Measurements from ENCODE around the gene CKM. TPM values are rescaled to one million over a fixed set of nuclear protein-coding genes. Genes with fewer than 3 reads are reported as not detected.
"Not testable (repeated sequence)": the region's sequence is repeated elsewhere in the genome, so short reads cannot be mapped to it uniquely, and the experiment has no call there.

CKM gene
- polyA plus RNA-seq, 1 donor: 3,869 TPM

DNA sequence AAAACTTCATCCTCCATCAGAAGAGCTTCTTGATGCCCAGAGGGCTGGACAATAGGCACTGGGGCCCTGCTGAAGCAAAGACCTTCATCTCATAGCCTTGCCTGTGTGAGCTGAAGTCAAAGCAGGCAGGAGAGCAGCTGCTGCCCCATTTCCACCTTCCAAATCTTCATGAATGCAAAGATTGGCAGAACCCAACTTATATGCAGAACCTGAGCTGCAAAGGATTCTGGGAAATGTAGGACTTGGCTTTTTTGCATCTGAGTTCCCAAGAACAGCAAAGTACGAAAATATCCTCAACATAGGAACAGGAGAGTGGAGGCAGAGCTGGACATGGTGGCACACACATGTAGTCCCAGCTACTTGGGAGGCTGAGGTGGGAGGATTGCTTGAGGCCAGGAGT lies 30.8 kb downstream of the CKM start:
- DNase-seq (ENCODE audit: low read depth): no peak

DNA sequence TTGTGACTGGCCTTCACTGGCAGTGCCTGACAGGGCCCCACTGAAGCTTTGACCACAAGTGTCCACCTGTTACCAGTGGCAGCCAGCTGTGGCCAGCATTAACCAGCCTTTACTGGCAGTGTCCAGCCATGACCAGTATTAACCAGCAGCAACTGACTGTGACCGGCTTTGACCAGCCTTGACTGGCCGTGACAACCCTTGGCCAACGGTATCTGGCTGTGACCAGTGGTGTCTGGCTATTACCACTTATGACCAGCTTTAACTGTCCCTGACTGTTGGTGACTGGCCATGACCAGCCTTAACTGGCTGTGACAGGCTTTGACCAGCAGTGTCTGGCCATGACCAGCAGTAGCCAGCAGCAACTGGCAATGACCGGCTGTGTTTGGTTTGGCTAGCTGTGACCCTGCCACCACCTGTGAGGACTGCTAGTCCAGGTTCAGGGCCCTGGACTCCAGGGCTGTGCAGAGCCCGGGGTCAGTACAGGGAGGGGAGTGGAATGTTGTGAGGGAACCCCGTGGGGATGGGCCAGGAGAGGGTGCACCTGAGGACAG lies 32.2 kb downstream of the CKM start:
- no peak for DNase-seq (ENCODE audit: low read depth)

DNA sequence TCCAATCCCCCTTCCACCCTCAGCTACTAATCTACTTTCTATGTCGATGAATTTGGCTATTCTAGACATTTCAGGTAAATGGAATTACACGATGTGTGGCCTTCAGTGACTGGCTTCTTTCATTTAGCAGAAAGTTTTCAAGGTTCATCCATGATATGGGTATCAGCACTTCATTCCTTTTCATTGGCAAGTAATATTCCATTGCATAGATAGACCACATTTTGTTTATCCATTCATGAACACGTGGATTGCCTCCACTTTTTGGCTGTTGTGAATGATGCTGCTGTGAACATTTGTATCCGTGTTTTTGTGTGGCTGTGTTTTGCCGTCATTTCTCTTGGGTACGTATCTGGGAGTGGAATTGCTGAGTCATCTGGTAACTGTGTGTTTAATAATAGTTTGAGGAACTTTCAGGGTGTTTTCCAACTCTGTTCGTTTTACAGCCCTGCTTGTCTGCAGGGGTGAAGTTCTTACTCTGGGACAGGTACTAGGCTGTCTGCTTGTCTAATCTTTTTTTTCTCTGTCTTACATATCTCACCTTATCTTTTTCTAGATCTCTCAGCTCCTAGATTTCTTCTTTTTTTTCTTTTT lies 39.1 kb downstream of the CKM start:
- DNase-seq (ENCODE audit: low read depth): no peak

DNA sequence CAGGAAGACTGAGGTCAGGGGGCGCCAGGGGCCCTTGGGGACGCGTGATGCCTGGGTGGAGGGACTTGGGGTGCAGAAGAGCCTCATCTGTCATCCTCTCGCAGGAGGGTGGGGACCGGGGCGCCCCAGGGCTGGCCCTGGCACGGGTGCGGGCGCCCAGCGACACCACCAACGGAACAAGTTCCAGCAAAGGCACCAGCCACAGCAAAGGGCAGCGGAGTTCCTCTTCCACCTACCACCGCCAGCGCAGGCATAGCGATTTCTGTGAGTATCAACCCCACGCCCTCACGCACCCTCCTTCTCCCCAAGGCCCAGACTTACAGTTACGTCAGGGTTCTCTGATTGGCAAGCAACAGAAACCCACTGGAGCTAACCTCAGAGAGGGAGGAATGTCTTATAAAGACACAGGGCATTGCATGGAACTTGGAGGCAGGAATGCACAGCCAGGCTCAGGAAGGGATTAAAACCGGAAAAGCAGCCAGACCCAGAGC lies 42.2 kb downstream of the CKM start:
- DNase-seq (ENCODE audit: low read depth): no peak

DNA sequence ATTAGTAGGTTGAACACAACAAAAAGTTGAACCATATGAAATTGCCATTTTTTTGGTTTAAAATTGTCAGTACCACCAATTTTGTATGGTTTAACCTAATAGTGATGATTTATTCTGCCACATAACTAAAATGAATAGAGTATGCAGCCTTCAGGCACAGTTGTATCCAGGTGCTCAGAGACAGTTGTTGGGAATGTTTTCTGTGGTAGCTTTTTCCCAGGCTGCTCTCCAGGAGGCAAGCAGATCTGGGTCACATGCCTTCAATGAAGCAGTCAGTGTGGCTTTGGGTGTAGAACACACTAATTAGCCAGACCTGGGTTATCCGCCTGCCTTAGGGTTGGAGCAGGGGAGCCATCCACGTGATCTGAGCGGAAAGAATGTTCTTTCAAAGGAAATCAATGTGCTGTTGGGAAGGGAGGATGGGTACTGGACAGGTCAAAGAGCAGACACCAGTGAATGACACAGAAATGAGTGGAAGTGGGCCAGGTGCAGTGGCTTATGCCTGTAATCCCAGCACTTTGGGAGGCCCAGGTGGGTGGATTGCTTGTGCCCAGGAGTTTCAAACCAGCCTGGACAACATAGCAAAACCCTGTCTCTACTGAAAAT lies 43.0 kb downstream of the CKM start:
- DNase-seq (ENCODE audit: low read depth): no peak

DNA sequence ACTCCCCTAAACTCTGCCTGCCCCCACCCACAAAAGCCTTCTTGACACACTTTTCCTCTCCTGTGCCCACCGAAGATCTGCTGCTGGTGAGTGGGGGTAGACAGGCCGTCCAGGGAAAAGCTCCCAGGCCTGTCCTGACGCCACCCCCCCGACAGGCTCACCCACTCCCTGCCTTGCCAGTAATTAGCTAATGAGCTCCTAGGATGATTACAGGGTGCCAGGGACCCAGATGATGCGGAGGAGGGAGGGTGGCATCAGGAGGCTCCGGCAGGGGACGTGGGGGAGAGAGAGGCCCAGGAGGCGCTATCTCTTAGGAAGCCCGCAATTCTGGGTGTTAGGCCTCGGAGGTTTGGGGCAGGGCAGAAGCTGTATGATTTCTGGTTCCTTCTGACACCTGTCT lies 44.6 kb downstream of the CKM start:
- no peak for DNase-seq (ENCODE audit: low read depth)

DNA sequence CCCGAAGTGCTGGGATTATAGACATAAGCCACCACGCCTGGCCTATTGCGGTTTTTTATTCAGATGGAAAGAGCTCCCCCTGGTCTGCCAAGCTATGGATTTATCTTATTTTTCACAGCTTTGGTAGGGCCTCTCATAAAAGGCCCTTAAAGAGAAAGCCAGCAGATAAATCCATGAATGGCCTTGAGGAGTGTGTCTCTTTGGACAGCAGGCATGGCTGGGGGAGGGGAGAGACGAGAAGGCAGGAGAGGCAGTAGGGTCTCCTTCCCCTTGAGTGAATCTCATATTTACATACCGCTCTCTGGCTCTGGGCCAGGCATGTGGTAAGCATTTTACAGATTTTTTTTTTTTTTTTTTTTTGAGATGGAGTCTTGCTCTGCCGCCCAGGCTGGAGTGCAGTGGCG lies 46.4 kb downstream of the CKM start:
- DNase-seq (ENCODE audit: low read depth): no peak

DNA sequence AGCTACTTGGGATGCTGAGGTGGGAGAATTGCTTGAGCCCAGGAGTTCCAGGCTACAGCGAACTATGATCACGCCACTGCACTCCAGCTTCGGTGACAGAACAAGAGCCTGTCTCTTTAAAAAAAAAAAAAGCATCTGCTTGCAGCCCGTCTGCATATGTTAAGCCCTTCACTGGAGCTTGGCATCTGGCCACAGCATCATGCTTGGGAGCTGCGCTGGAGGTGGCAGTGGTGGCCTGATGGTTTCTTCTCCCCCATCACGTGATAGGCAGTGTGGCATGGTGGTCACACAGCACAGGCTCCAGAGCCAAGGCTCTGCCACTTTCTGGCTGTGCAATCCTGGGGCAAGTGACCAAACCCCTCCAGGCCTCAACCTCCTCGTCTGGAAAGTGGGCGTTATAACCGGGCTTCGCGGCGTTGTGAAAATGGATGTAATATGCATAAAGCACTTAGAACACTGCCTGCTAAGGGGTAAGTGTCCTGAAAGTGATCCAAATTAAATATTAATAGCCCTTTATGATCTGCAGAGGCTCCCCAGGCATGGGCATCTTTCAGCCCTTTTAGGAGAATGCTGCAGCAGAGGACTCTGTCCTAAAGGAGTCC lies 47.2 kb downstream of the CKM start:
- no peak for DNase-seq (ENCODE audit: low read depth)

DNA sequence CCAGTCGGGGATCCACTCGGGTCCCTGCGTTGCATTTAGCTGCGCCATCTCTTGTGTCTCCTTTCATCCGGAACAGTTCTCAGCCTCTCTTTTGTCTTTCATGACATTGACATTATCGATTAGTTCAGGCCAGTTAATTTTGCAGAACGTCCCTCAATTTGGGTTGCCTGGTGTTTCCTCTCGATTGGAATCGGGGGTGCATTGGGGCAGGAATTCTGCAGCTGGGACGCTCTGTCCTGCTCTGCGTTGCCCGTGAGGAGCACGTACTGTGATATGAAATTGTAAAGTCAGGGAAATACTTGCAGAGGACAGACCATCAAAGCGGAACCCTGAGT lies 49.2 kb downstream of the CKM start:
- DNase-seq (ENCODE audit: low read depth): no peak

DNA sequence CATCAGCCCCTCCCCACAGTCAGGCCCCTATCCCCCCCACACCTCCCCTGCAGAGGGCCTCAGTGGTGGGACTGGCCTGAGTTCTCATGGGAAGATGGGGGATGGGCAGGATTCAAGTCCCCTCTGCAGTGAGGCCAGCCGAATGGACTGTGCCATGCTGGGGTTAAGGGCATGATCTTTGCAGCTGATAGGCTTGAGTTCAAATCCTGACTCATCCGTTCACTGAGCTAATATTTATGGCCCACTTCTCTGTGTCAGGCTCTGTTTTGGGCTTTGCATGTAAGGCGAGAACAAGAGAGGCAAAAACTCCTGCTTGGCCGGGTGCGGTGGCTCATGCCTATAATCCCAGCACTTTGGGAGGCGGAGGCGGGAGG lies 51.0 kb downstream of the CKM start:
- no peak for DNase-seq (ENCODE audit: low read depth)

DNA sequence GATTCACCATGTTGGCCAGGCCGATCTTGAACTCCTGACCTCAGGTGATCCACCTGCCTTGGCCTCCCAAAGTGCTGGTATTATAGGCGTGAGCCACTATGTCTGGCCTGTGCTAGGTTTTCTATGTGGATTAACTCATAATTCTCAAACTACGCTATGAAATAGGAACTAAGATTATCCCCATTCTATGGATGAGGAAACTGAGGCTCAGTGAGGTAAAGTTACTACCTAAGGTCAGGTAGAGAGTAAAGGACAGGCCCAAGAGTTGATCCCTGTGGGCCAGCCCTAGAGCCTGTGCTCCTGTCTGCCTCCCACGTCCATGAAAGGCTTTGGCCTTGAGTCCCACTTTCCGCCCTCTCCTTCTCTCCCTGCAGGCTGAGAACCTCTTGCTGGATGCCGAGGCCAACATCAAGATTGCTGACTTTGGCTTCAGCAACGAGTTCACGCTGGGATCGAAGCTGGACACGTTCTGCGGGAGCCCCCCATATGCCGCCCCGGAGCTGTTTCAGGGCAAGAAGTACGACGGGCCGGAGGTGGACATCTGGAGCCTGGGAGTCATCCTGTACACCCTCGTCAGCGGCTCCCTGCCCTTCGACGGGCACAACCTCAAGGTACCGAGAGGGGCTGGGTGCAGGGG lies 51.5 kb downstream of the CKM start:
- DNase-seq (ENCODE audit: low read depth): no peak

DNA sequence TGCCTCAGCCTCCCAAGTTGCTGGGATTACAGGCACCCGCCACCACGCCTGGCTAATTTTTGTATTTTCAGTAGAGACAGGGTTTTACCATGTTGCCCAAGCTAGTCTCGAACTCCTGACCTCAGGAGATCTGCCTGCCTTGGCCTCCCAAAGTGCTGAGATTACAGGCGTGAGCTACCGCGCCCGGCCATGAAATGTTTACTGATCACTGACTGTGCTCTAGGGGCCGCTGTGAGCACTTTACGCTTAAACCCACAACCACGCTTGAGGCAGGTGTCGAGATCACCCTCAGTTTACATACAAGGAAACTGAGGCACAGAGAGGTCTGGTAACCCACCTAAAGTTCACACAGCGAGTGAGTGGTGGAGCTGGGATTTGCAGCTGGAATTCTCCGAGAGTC lies 52.7 kb downstream of the CKM start:
- DNase-seq (ENCODE audit: low read depth): not testable (repeated sequence)

DNA sequence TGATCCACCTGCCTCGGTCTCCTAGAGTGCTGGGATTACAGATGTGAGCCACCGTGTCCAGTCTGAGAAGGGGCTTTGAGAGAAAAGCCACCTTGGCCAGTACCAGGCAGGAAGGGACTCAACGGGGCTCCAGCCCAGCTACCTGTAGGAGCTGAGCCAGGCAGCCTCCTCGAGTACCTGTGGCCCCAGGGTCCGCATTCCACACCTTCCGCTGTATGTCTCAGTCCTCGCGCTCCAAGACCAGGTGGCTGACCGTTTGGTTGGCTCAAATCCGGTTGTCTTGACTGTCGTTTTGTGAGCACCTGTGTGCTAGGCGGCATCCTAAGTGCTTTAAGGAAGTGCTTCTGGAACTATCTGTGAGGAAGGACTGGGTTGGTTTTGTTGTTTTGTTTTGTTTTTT lies 55.4 kb downstream of the CKM start:
- DNase-seq (ENCODE audit: low read depth): no peak

DNA sequence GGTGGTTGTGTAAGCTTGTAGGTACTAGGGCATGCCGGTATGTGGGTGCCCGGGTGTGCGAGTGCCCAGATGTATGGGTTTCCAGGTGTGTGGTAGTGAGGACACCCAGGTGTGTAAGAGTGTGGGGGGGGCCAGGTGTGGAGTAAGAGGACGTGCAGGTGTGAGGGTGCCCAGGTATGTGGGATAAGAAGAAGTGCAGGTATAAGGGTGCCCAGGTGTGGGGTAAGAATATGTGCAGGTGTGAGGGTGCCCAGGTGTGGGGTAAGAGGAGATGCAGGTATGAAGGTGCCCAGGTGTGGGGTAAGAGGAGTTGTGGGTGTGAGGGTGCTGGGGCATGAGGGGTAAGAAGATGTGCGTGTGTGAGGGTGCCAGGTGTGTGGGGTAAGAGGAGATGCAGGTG lies 57.3 kb downstream of the CKM start:
- DNase-seq (ENCODE audit: low read depth): no peak

DNA sequence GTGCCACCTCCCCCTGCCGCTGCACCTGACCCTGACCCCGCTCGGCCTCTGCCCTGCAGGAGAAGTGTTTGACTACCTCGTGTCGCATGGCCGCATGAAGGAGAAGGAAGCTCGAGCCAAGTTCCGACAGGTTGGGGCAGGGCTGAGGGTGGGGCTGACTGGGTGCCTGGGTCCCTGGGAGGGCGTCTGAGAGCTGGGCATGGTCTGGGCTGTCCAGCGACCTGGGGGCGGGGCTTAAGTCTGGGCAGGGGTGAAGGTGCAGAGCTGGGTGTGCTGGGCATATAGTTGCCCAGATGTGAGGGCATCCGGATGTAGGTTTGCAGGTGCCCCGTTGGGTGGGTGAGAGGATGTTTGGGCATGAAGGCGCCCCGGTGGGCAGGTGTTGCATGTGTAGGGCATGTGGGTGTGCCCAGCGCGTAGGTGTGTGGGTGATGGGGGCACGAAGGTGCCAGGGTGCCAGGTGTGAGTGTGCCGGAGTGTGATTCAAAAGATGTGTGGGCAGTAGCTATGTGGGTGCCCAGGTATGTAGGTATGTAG lies 57.8 kb downstream of the CKM start:
- DNase-seq (ENCODE audit: low read depth): no peak

DNA sequence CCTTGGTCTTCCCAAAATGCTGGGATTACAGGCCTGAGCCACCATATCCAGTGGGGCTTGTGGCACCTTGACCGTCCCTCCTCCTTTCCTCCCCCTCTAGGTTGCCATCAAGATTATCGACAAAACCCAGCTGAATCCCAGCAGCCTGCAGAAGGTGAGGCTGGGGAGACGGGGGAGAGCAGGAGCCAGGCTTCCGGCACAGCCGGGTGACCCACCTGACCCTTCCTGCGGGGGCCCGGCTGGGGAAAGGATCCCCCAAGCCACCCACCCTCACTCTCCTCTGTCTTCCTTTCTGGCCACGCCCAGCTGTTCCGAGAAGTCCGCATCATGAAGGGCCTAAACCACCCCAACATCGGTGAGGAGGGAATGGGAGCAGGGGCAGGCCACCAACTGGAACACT lies 59.7 kb downstream of the CKM start:
- no peak for DNase-seq (ENCODE audit: low read depth)

DNA sequence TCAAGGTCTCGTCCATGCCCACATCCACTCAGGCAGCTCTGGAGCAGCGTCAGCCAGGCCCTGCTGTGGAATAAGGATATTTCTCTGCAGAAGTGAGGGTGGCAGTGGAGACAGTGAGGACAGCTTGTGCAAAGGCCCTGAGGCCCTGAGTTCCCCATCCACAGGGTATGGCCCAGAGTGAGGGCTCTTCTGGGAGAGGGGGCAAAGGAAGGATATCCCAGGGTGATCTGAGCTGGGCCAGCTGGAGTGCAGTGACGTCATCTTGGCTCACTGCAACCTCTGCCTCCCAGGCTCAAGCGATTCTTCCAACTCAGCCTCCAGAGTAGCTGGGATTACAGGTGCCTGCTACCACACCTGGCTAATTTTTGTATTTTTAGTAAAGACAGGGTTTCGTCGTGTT lies 60.1 kb downstream of the CKM start:
- DNase-seq (ENCODE audit: low read depth): no peak

DNA sequence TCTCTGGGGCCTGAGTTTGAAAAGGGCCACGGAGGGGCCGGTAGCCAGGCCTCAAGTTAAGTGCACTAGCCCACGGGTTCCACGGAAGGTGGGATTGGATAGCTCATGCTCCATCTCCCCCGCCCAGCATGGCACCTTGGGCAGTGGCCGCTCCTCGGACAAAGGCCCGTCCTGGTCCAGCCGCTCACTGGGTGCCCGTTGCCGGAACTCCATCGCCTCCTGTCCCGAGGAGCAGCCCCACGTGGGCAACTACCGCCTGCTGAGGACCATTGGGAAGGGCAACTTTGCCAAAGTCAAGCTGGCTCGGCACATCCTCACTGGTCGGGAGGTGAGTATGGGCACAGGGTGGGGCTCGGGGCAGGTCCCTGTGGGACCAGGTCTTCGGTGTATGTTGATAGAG lies 63.8 kb downstream of the CKM start:
- DNase-seq (ENCODE audit: low read depth): no peak

DNA sequence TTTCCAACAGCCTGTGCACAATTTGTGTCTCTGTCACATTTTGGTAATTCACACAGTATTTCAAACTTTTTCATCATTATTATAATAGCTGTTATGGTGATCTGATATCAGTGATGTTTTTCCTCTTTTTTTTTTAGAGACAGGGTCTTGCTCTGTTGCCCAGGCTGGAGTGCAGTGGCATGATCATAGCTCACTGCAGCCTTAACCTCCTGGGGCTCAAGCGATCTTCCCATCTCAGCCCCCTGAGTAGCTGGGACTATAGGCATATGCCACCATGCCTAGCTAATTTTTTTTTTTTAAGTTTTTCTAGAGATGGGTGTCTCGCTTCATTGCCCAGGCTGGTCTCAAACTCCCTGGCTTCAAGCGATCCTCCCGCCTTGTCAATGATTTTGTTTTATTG lies 65.8 kb downstream of the CKM start:
- DNase-seq (ENCODE audit: low read depth): no peak

Data from forelimb muscle (tissue), 1 donor.